Activated CD4-positive, alpha-beta T cell treated with anti-CD3 and anti-CD28 coated beads for 1 hour (primary cell): Measurements from ENCODE around the gene OAT.
"Not testable (repeated sequence)": the region's sequence is repeated elsewhere in the genome, so short reads cannot be mapped to it uniquely, and the experiment has no call there.

Experiments
- DNase-seq: peaks from one replicate; pipeline ENCODE4 v3.0.0-alpha.2; 2020

Gene OAT

GRCh38 chr10:124375691-124376090, 43.0 kb downstream of the OAT start:
- no peak for DNase-seq

GRCh38 chr10:124375353-124375614, 43.4 kb downstream of the OAT start:
- no peak for DNase-seq

GRCh38 chr10:124374535-124375352, 44.0 kb downstream of the OAT start:
- no peak for DNase-seq

- no peak for DNase-seq
Measured at GRCh38 chr10:124372899-124373298, 45.8 kb downstream of the OAT start.

GRCh38 chr10:124370426-124370825, 48.3 kb downstream of the OAT start:
- DNase-seq: no peak

- no peak for DNase-seq
Measured at GRCh38 chr10:124369986-124370385, 48.7 kb downstream of the OAT start.

- DNase-seq: not testable (repeated sequence)
Measured at GRCh38 chr10:124369533-124369932, 49.2 kb downstream of the OAT start.

- DNase-seq: no peak
Measured at GRCh38 chr10:124369066-124369465, 49.7 kb downstream of the OAT start.

- DNase-seq: no peak
Measured at GRCh38 chr10:124367936-124368335, 50.8 kb downstream of the OAT start.

- DNase-seq: no peak
Measured at GRCh38 chr10:124367414-124367813, 51.3 kb downstream of the OAT start.

- DNase-seq: no peak
Measured at GRCh38 chr10:124366825-124367224, 51.9 kb downstream of the OAT start.

GRCh38 chr10:124366343-124366742, 52.4 kb downstream of the OAT start:
- DNase-seq: no peak

GRCh38 chr10:124364674-124365073, 54.0 kb downstream of the OAT start:
- DNase-seq: no peak

- no peak for DNase-seq
Measured at GRCh38 chr10:124362568-124362967, 56.2 kb downstream of the OAT start.

GRCh38 chr10:124359336-124359832, 59.3 kb downstream of the OAT start:
- no peak for DNase-seq

GRCh38 chr10:124357561-124357885, 61.2 kb downstream of the OAT start:
- no peak for DNase-seq

GRCh38 chr10:124356701-124357560, 61.8 kb downstream of the OAT start:
- DNase-seq: no peak

- DNase-seq: no peak
Measured at GRCh38 chr10:124354411-124355382, 64.0 kb downstream of the OAT start.

- DNase-seq: no peak
Measured at GRCh38 chr10:124353896-124354295, 64.8 kb downstream of the OAT start.

- no peak for DNase-seq
Measured at GRCh38 chr10:124353091-124353815, 65.5 kb downstream of the OAT start.

- no peak for DNase-seq
Measured at GRCh38 chr10:124351481-124352220, 67.1 kb downstream of the OAT start.

GRCh38 chr10:124350806-124351205, 67.9 kb downstream of the OAT start:
- no peak for DNase-seq
